ENCODE data around the gene METTL4.
"Not testable (repeated sequence)": the region's sequence is repeated elsewhere in the genome, so short reads cannot be mapped to it uniquely, and the experiment has no call there.

The METTL4 gene

GRCh38 chr18:2557536-2557935 is 13.8 kb downstream of the METTL4 start:
- no peak for DNase-seq

GRCh38 chr18:2555895-2556294 is 15.4 kb downstream of the METTL4 start:
- no peak for DNase-seq

GRCh38 chr18:2554696-2555095 is 16.6 kb downstream of the METTL4 start:
- DNase-seq = no peak

- DNase-seq = no peak
Observed at GRCh38 chr18:2551425-2551824, 19.9 kb downstream of the METTL4 start.

- DNase-seq = no peak
Observed at GRCh38 chr18:2549462-2549861, 21.8 kb downstream of the METTL4 start.

GRCh38 chr18:2547477-2548087 is 23.7 kb downstream of the METTL4 start:
- DNase-seq = no peak

- no peak for DNase-seq
Observed at GRCh38 chr18:2545155-2545554, 26.1 kb downstream of the METTL4 start.

- not testable (repeated sequence) for DNase-seq
Observed at GRCh38 chr18:2541925-2542563, 29.3 kb downstream of the METTL4 start.

GRCh38 chr18:2540575-2540974 is 30.7 kb downstream of the METTL4 start:
- DNase-seq = no peak

- DNase-seq = no peak
Observed at GRCh38 chr18:2538844-2539243, 32.5 kb downstream of the METTL4 start.

GRCh38 chr18:2538236-2538635 is 33.1 kb downstream of the METTL4 start:
- DNase-seq = no peak

- no peak for DNase-seq
Observed at GRCh38 chr18:2537296-2537695, 34.0 kb downstream of the METTL4 start.

GRCh38 chr18:2536493-2536892 is 34.8 kb downstream of the METTL4 start:
- no peak for DNase-seq

GRCh38 chr18:2536063-2536462 is 35.2 kb downstream of the METTL4 start:
- no peak for DNase-seq

- DNase-seq = no peak
Observed at GRCh38 chr18:2535419-2535910, 35.8 kb downstream of the METTL4 start.

GRCh38 chr18:2534906-2535305 is 36.4 kb downstream of the METTL4 start:
- no peak for DNase-seq

GRCh38 chr18:2532797-2533196 is 38.5 kb downstream of the METTL4 start:
- no peak for DNase-seq

GRCh38 chr18:2531751-2532150 is 39.6 kb downstream of the METTL4 start:
- DNase-seq = no peak

- DNase-seq = no peak
Observed at GRCh38 chr18:2529154-2529553, 42.2 kb downstream of the METTL4 start.

GRCh38 chr18:2526329-2526728 is 45.0 kb downstream of the METTL4 start:
- DNase-seq = no peak

GRCh38 chr18:2524794-2525198 is 46.5 kb downstream of the METTL4 start:
- DNase-seq = not testable (repeated sequence)

GRCh38 chr18:2522112-2522511 is 49.2 kb downstream of the METTL4 start:
- no peak for DNase-seq

GRCh38 chr18:2518473-2518872 is 52.8 kb downstream of the METTL4 start:
- DNase-seq = no peak

- peak; percentile 9 for DNase-seq
Observed at GRCh38 chr18:2515908-2516625, 55.2 kb downstream of the METTL4 start.
